Erythroblast (primary cell): ENCODE data around the gene CLDN4.

Experiments
- GATA1 ChIP-seq: IDR thresholded peaks from 2 replicates; pipeline ENCODE4 v1.6.1; 2011; ENCODE audit warnings: low read depth, mild to moderate bottlenecking, control low read depth, low read length, moderate library complexity
- POLR2A ChIP-seq: IDR thresholded peaks from 2 replicates; pipeline ENCODE4 v1.6.1; 2011; ENCODE audit warnings: mild to moderate bottlenecking, low read length

DNA sequence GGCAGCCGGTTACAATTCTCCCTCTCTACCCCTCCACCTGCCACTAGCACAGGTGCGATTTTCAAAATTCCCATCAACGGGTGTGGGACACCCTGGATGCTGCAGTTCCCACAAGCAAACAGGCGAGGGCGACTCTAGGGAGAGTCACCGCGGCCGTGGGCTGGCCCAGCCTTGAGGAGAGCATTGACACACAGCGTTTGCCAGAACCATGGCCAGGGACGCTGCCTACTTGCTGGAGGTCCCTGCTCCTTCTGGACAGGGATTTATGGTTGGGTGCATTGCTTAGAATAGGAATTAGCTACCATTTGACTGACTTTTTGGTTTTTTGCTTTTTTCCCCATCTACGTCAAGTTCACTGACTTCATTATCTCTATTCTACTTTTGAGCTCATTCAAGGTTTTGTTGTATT lies 19.0 kb upstream of the CLDN4 start:
- TF ChIP-seq POLR2A (no peak), GATA1 (no peak)
